HG03565 (cell line): ENCODE measurements around the gene FARP1.
"Not testable (repeated sequence)": the region's sequence is repeated elsewhere in the genome, so short reads cannot be mapped to it uniquely, and the experiment has no call there.

Experiments used
- ATAC-seq: cut with Tn5 transposase; IDR thresholded peaks from one replicate; pipeline ENCODE4 v1.9.1; 2021; ENCODE audit warnings: mild to moderate bottlenecking, moderate library complexity; ENCODE audit not compliant: unreplicated experiment

FARP1 gene

DNA sequence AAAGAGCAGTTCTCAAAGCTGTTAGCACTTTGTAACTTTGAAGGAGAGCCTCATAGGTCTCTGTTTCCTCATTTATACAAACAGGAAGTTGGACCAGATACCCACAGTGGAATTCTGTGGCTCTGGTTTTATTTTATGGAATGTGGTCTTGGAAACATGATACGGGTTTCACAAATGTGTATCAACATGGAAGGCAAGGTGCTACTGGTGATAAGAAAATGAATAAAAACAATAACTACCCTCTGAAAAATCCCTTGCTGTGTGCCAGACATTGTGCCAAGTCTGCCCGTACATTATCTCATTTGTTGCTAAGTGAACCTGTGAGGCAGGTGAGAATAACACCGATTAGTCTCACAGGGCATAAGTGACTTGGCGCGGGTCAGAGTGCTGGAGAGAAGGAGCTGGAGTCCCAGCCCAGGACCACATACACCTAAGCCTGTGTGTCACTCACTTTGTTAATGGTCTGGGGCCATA lies 79.2 kb downstream of the FARP1 start:
- no peak for ATAC-seq

DNA sequence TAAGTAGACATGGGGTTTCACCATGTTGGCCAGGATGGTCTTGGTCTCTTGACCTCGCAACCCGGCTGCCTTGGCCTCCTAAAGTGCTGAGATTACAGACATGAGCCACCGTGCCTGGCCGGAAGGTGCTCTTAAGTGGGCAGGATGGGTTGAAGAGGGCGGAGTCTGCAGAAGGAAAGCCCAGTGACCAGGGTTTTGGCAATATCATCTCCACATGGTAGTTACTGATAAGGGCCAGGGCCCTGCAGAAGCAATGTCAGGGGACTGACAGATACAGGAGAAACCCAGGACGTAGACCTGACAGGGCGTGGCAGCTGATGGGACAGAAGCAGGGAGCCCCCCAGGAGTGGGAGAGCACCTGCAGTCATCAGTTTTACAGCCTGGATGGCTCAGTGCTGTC lies 79.9 kb downstream of the FARP1 start:
- no peak for ATAC-seq

DNA sequence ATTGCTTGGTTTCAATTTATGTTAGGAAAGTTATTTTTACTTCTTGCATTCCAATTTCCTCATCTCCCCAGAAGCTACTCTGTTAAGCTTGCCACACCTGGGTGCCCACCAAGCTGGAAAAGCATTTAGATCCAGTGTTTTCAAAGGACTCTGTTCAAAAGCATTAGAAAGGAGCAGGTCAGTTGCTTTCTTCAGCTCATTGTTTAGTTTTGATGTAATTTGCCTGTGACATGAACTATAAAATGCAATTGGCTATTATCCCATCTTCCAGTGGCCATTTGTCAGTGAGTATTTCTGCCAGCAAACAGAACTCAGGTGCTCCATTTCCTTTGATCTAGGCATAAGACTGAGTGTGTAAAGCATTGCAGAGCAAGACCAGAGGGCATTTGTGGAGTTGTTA lies 80.8 kb downstream of the FARP1 start:
- ATAC-seq, result no peak

DNA sequence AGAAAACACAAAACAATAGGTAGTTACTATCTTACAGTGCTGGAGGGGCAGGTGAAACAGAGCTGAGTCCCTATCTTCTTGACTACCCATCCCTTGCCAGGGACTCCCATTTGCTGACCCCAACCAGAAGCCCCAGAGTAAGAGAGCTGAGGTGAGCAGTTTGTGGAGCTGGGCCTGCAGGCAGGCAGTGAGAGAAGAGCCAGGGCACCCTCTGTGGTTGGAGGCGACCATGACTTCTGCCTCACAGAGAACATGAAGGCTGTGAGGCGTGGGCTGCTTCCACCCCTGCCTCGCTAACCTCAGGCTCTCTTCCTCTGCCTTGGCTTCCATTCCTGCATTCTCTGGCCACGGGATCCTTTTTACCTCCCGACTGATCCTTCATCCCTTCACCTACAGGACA lies 81.7 kb downstream of the FARP1 start:
- ATAC-seq, result no peak

DNA sequence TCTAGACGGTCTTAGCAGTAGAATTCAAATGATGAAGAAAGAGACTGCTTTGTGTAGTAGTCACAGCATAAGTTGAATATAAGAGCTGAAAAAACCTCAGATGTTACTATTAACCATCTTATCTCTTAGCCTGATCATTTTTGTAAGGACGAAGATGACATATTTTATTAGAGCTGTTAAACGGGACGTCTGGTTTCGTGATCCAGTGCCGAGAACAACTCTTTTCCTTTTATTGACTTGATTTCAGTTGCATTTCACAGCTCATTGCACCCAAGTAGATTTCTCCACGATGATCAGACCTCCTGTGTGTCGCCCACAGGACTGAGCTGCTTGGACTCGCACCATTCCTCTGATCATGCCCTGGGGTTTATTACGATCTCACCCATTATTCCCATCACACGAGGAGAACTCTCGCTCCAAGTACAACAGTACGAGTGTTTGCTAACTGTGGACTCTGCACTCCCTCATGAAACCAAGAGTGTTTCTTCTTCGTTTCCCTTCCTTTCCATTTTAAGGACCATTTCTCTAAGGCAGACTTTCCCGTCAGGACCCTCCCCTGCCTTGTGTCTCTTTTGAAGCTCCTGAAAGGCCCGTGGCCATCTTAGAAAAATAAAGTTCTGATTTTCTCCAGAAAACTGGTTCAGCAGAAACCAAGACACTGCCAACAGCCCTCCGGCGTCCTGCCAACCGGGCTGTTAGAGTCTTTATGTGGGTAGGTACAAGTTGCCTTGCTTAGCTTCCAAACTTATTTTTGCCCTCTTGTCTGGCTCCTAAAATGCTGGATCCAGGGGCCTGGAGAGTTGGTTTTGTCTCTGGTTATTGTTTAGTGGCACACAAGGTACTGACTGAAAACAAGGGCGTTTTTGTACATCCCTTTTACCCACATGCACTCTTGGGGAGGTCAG lies 82.4 kb downstream of the FARP1 start:
- no peak for ATAC-seq

- ATAC-seq, result no peak
These were observed 83.6 kb downstream of the FARP1 start for GRCh38 chr13:98226496-98226895.

- no peak for ATAC-seq
These were observed 85.9 kb downstream of the FARP1 start for GRCh38 chr13:98228661-98229341.

GRCh38 chr13:98230762-98231161 lies 87.9 kb downstream of the FARP1 start:
- ATAC-seq, result not testable (repeated sequence)

DNA sequence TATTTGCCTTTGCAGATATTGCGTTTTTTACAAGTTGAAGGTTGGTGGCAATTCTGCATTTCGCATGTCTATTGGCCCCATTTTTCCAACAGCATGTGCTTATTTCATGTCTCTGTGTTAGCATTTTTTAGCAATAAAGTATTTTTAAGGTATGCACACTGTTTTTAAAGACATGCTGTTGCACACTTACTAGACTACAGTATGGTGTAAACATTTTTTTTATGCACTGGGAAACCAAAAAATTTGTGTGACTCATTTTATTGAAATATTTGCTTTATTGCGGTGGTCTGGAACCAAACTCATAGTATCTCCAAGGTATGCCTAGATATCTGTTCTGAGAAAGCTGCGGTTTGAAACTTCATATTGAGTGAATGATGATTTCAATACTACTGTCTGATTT lies 89.6 kb downstream of the FARP1 start:
- ATAC-seq, result no peak

- ATAC-seq, result no peak
These were observed 90.2 kb downstream of the FARP1 start for GRCh38 chr13:98233127-98233526.

GRCh38 chr13:98234348-98234747 lies 91.5 kb downstream of the FARP1 start:
- no peak for ATAC-seq

GRCh38 chr13:98236197-98236596 lies 93.3 kb downstream of the FARP1 start:
- ATAC-seq, result no peak

DNA sequence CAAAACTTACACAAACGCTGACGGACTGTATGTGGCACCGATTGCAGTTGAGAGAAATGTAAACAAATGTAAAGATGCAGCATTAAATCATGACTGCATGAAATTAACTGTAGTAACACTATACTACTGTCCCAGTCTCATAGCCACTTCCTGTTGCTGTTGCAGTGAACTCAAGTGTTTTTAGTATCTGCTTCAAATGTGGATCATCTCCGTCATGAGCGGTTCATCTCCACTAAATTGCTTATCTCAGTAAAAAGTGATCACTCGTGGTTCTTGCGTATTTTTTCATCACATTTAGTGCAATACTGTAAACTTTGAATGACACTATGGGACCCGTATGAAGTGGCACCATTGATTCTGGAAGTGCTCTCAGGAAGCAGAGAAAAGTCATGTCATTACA lies 94.4 kb downstream of the FARP1 start:
- no peak for ATAC-seq

DNA sequence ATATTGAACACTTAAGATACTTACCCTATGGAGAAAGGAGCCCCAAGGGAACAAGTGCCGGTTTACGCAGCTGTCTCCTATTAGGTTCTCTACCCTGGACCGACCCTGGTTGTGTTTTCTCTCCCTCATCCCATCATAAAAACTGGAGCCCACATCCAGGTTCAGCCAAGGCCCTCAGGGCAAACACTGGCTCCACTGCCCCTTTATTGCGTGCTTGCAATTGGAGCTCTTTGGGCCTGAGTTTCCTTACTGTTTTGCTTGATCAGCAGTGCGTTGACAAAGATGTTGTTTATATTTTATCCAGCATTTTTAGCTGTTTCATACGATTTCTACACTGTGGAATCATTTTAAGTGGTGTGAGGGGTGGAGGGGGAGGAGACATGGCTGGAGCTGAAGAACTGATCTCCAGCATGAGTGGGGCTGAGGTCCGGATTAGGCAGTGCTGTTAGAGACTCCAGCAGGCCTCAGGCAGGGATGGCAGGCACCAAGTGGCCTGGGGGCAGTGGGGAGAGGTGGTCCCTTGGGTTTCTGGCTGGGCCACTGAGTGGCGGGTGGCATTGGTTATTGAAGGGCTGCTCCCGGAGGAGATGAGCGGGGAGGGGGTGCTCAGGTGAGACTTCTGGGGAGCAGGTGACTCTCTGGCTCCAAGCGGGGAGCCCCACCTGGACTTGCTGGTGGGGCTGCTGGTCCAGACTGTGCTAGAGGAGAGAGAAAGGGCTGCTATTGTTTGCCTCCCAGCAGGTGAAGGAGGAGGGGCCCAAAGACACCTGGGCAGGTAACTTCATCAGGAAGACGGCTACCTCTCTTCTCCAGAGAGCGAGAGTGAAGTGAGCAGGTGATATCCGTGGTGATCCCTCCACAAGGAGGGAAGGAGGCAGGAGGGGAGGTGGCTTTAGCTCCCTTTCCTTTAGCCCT lies 96.5 kb downstream of the FARP1 start:
- ATAC-seq, result no peak

- ATAC-seq, result no peak
These were observed 97.2 kb downstream of the FARP1 start for GRCh38 chr13:98240135-98240534.

- no peak for ATAC-seq
These were observed 98.1 kb downstream of the FARP1 start for GRCh38 chr13:98240974-98241373.

DNA sequence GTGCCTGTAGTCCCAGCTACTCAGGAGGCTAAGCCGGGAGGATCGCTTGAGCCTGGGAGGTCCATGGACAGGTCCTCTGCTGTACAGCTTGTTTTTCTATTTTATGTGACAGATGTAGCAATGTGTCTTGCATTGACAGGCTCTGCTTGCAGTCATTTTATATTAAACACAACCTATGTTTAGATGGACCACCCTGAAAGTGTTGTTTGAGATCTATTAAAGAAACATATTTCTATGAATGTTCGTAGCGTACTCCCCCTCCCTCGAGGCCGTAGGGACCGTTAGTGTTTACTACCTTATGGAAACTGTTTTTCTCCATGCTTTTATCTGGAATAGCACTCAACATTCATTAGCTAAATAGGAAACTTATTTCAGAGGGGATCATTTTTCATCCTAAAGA lies 99.1 kb downstream of the FARP1 start:
- no peak for ATAC-seq

DNA sequence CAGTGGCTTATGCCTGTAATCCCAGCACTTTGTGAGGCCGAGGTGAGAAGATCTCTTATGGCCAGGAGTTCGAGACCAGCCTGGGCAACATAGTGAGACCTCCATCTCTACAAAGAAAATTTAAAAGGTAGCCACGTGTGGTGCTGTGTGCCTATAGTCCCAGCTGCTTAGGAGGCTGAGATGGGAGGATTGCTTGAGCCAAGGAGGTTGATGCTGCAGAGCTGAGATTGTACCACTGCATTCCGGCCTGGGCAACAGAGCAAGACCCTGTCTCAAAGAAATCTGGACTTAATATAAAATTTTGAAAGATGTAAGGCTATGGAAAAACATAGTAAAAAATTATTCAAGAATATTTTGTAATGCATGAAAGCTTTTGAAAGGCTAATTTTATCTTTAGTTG lies 99.5 kb downstream of the FARP1 start:
- ATAC-seq, result no peak

GRCh38 chr13:98243929-98244272 lies 101.0 kb downstream of the FARP1 start:
- no peak for ATAC-seq

DNA sequence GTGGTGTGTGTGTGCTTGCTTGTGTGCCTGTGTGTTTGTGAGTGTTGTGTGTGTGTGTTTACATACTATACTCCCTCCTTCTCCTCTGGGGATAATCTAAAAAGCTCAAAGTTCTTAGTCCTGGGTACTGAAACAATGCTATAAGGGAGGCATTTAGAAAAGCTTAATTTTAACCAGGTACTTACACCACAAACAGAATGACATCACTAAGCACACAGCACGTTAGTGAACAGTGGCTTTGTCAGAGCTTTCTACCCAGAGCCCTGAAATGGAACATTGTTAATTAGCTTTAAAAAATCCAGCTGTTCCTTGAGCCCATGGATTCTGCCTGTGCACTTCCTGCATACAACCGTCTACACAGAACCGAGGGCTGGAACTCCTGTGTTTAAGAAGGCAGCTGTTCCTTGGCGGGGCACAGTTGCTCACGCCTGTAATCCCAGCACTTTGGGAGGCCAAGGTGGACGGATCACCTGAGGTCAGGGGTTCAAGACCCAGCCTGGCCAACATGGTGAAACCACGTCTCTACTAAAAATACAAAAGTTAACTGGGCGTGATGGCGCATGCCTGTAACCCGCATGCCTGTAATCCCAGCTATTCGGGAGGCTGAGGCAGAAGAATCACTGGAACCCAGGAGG lies 103.8 kb downstream of the FARP1 start:
- ATAC-seq, result no peak

GRCh38 chr13:98251708-98252107 lies 108.8 kb downstream of the FARP1 start:
- ATAC-seq, result no peak
